Stimulated activated CD4-positive, alpha-beta T cell treated with anti-CD3 and anti-CD28 coated beads, Interleukin-15, amount 100 ng/mL, for 24 hours (primary cell): ENCODE data around the gene GAP43.

Source experiments
- DNase-seq: peaks from one replicate; pipeline ENCODE4 v3.0.0-alpha.2; 2020

Gene GAP43

DNA sequence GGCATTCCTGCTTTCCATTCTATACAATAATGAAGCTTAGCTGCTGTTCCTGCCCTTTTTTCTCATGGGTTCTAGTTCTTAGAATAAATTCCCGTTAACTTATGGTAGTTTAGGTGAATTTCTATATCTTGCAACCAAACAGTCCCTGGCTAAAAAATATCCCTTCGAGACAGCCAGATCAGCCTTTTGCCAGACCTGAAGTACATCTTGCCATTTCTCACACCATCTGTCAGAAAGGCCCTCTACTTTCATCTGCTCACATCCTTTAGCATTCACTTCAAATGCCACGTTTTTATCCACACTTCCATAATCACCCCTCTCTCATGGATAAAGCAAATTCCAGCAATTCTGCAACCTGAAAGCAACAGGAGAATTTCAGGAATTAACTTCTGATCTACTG lies 145.4 kb downstream of the GAP43 start:
- no peak for DNase-seq
